Brain microvascular endothelial cell (primary cell): Measurements from ENCODE around the gene PAQR5.

Experiments used
- DNase-seq: peaks from one replicate; pipeline ENCODE4 v3.0.0-alpha.2; 2020
- H3K27ac ChIP-seq: fragments of 250-450 bp; sonication (Bioruptor Pico); 2 replicates; pipeline ENCODE4 v1.5.1; 2020; ENCODE audit warnings: mild to moderate bottlenecking, moderate library complexity
- H3K27me3 ChIP-seq: fragments of 250-450 bp; sonication (Bioruptor Pico); replicated peaks from 2 replicates; pipeline ENCODE4 v1.5.1; 2020; ENCODE audit warnings: mild to moderate bottlenecking
- H3K36me3 ChIP-seq: fragments of 250-450 bp; sonication (Bioruptor Pico); replicated peaks from 2 replicates; pipeline ENCODE4 v1.5.1; 2020; ENCODE audit warnings: mild to moderate bottlenecking
- H3K4me3 ChIP-seq: 2 replicates; pipeline ENCODE4 v1.5.1; 2011; ENCODE audit warnings: low read depth, mild to moderate bottlenecking, control low read depth, low read length, moderate library complexity
- in situ Hi-C: cut with HindIII; loops from 2 replicates; pipeline ENCODE4 v1.10.0; 2017; ENCODE audit warnings: low sequenced_read_pairs, low pct_ligation_motif_present
- TF ChIP-seq, protein P1 (sequence below): IDR thresholded peaks from 2 replicates; pipeline ENCODE4 v1.5.1; 2011; ENCODE audit warnings: low read depth, mild to moderate bottlenecking, moderate library complexity, low read length, control low read depth, inconsistent platforms; ENCODE audit errors: missing control alignments

The PAQR5 gene

GRCh38 chr15:69395460-69395859, 96.7 kb downstream of the PAQR5 start:
- H3K27ac ChIP-seq: no peak overlapping the region
- peaks cover 3% of the 10 kb centered on the region for H3K36me3 ChIP-seq
- in situ Hi-C loops: no loop called here
- H3K4me3 ChIP-seq: no peak overlapping the region
- no peak for DNase-seq
- TF ChIP-seq, protein P1, sequence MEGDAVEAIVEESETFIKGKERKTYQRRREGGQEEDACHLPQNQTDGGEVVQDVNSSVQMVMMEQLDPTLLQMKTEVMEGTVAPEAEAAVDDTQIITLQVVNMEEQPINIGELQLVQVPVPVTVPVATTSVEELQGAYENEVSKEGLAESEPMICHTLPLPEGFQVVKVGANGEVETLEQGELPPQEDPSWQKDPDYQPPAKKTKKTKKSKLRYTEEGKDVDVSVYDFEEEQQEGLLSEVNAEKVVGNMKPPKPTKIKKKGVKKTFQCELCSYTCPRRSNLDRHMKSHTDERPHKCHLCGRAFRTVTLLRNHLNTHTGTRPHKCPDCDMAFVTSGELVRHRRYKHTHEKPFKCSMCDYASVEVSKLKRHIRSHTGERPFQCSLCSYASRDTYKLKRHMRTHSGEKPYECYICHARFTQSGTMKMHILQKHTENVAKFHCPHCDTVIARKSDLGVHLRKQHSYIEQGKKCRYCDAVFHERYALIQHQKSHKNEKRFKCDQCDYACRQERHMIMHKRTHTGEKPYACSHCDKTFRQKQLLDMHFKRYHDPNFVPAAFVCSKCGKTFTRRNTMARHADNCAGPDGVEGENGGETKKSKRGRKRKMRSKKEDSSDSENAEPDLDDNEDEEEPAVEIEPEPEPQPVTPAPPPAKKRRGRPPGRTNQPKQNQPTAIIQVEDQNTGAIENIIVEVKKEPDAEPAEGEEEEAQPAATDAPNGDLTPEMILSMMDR: no peak
- H3K27me3 ChIP-seq: no peaks in the 10 kb centered on the region

DNA sequence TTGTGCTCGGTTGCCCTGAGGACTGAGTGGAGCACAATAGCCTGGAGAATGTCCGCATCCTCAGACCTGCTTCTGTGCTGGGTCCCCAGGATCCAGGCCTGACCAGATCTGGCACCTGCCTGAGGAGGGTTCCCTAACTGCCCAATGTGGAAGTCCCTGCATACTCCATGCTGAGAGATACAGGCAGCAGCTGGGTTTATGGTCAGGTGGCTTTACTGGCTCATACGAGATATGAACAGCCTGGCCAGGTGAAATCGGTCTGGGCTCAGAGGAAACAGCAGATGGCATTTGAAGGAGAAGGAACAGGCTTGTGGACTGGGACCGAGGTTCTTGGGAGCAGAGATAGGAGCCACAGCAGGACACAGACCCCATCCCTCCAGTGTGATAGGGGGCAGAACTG, 97.3 kb downstream of the PAQR5 start:
- Histone ChIP-seq H3K4me3 (no peak overlapping the region), H3K36me3 (peaks cover 3% of the 10 kb centered on the region), H3K27ac (no peak overlapping the region), H3K27me3 (no peaks in the 10 kb centered on the region)
- in situ Hi-C loops: no loop called here
- no peak for DNase-seq
- TF ChIP-seq, protein P1: no peak

GRCh38 chr15:69398491-69398891, 99.8 kb downstream of the PAQR5 start:
- Histone ChIP-seq H3K36me3 (peaks cover 3% of the 10 kb centered on the region), H3K27ac (no peak overlapping the region), H3K27me3 (no peaks in the 10 kb centered on the region), H3K4me3 (no peak overlapping the region)
- peak; percentile 40 for DNase-seq
- in situ Hi-C loops: no loop called here
- TF ChIP-seq, protein P1: no peak

DNA sequence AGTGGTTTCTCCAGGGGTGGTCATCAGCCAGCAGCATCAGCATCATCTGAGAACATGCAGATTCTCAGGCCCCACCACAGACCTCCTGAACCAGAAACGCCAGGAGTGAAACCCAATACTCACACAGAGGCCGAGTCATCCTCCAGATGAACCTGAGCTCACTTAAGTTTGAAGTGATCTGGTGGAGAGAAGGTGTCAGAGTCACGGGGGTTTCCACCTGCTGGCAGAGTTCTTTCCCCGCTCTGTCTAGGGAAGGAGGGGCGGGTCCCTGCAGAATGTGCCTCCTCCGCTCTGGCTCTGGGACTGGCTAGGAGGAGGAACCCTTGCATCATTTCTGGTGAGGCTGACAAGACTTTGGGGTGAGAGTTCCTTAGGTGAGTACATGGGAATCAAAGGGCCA, 102.1 kb downstream of the PAQR5 start:
- TF ChIP-seq, protein P1: no peak
- in situ Hi-C loops: no loop called here
- peaks cover 3% of the 10 kb centered on the region for H3K36me3 ChIP-seq
- DNase-seq: no peak
- H3K4me3 ChIP-seq: no peak overlapping the region
- no peaks in the 10 kb centered on the region for H3K27me3 ChIP-seq
- no peak overlapping the region for H3K27ac ChIP-seq

GRCh38 chr15:69402816-69403215, 104.1 kb downstream of the PAQR5 start:
- Histone ChIP-seq H3K27ac (no peak overlapping the region), H3K36me3 (no peaks in the 10 kb centered on the region), H3K4me3 (no peak overlapping the region), H3K27me3 (no peaks in the 10 kb centered on the region)
- no peak for DNase-seq
- TF ChIP-seq, protein P1: no peak
- in situ Hi-C loops: no loop called here

DNA sequence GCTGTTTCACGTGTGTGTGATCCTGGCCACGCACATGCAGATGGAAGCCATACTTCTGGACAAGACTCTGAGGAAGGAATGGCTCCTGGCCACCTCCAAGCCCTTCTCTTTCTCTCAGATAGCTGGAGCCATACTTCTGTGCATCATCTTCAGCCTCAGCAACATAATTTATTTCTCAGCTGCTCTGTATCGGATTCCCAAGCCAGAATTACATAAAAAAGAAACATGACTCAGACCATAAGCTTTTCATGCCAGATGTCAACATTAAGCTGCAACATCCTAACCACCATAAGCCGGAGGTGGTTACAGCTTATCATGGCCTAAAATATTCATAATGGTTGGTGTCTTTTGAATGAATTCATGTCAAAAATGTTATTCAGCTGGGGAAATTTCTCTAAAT, 104.9 kb downstream of the PAQR5 start:
- Histone ChIP-seq H3K27me3 (no peaks in the 10 kb centered on the region), H3K36me3 (no peaks in the 10 kb centered on the region), H3K4me3 (no peak overlapping the region), H3K27ac (peak overlapping the region; percentile 41)
- peak; percentile 86 for DNase-seq
- TF ChIP-seq, protein P1: no peak
- in situ Hi-C loops: no loop called here
